Fibroblast of skin of left biceps (primary cell): ENCODE data around the gene CORO2B.

Experiments
- DNase-seq, 2 experiments: peaks; one replicate each; pipeline ENCODE4 v3.0.0-alpha.2; 2013; ENCODE audit warnings: low read depth in 2 of 2

The CORO2B gene

GRCh38 chr15:68769702-68770101 lies 190.9 kb downstream of the CORO2B start:
- DNase-seq = no peak

- DNase-seq = no peak
Measured at GRCh38 chr15:68770216-68770615, 191.4 kb downstream of the CORO2B start.

- DNase-seq = no peak
Measured at GRCh38 chr15:68773036-68773435, 194.2 kb downstream of the CORO2B start.

GRCh38 chr15:68774120-68774519 lies 195.3 kb downstream of the CORO2B start:
- no peak for DNase-seq

- peak in 1 of 2 experiments; percentile 28 for DNase-seq
Measured at GRCh38 chr15:68774521-68775235, 195.9 kb downstream of the CORO2B start.

GRCh38 chr15:68775236-68775577 lies 196.4 kb downstream of the CORO2B start:
- no peak for DNase-seq

GRCh38 chr15:68775671-68776476 lies 197.1 kb downstream of the CORO2B start:
- peak; percentile 39 to 42 for DNase-seq

GRCh38 chr15:68776477-68777270 lies 197.9 kb downstream of the CORO2B start:
- no peak for DNase-seq
